Subcutaneous abdominal adipose tissue (tissue), 5 donors: ENCODE results near the gene FBXW12.

Source experiments
- H3K27ac ChIP-seq: one replicate; pipeline ENCODE4 v1.7.0; 2013; ENCODE audit warnings: low read depth, mild to moderate bottlenecking, inconsistent platforms, low read length, moderate library complexity
- H3K27me3 ChIP-seq, 5 donors: one replicate each; pipeline ENCODE4 v1.7.0; 2013; ENCODE audit warnings: low read length in 5 of 5, inconsistent platforms in 1 of 5; ENCODE audit not compliant: control insufficient read depth in 5 of 5, insufficient read depth in 4 of 5
- H3K36me3 ChIP-seq, 5 donors: one replicate each; pipeline ENCODE4 v1.7.0; 2013; ENCODE audit warnings: low read length in 5 of 5; ENCODE audit not compliant: control insufficient read depth in 5 of 5, insufficient read depth in 5 of 5
- H3K4me1 ChIP-seq, 5 donors: one replicate each; pipeline ENCODE4 v1.7.0; 2013; ENCODE audit warnings: low read length in 5 of 5, mild to moderate bottlenecking in 3 of 5, moderate library complexity in 1 of 5; ENCODE audit not compliant: control insufficient read depth in 5 of 5, insufficient read depth in 5 of 5
- H3K4me3 ChIP-seq, 5 donors: one replicate each; pipeline ENCODE4 v1.7.0; 2013; ENCODE audit warnings: low read length in 5 of 5, low read depth in 1 of 5
- H3K9ac ChIP-seq, 5 donors: one replicate each; pipeline ENCODE4 v1.7.0; 2013; ENCODE audit warnings: low read length in 5 of 5, mild to moderate bottlenecking in 4 of 5, moderate library complexity in 3 of 5
- H3K9me3 ChIP-seq, 5 donors: one replicate each; pipeline ENCODE4 v1.7.0; 2013; ENCODE audit warnings: low read length in 5 of 5; ENCODE audit not compliant: control insufficient read depth in 5 of 5
- donor health status: healthy.
- donor health status: healthy.
- donor health status: healthy.
- donor health status: healthy.
- donor health status: healthy.

Gene FBXW12

GRCh38 chr3:48372377-48372770 lies 355 bp downstream of the FBXW12 start:
- Histone ChIP-seq H3K9me3 (no peaks in the 10 kb centered on the region), H3K4me1 (no peaks in the 10 kb centered on the region), H3K36me3 (no peaks in the 10 kb centered on the region), H3K27me3 (no peaks in the 10 kb centered on the region), H3K27ac (no peak overlapping the region), H3K4me3 (no peak overlapping the region), H3K9ac (no peak overlapping the region)

GRCh38 chr3:48372862-48373435 lies 930 bp downstream of the FBXW12 start:
- H3K27ac ChIP-seq = no peak overlapping the region
- no peaks in the 10 kb centered on the region for H3K36me3 ChIP-seq
- no peak overlapping the region for H3K4me3 ChIP-seq
- no peaks in the 10 kb centered on the region for H3K4me1 ChIP-seq
- no peaks in the 10 kb centered on the region for H3K27me3 ChIP-seq
- no peak overlapping the region for H3K9ac ChIP-seq
- no peaks in the 10 kb centered on the region for H3K9me3 ChIP-seq

GRCh38 chr3:48387634-48388033 lies 15.6 kb downstream of the FBXW12 start:
- H3K4me1 ChIP-seq = no peaks in the 10 kb centered on the region
- H3K4me3 ChIP-seq = no peak overlapping the region
- H3K27me3 ChIP-seq = no peaks in the 10 kb centered on the region
- no peak overlapping the region for H3K9ac ChIP-seq
- H3K27ac ChIP-seq = no peak overlapping the region
- H3K9me3 ChIP-seq = no peaks in the 10 kb centered on the region
- H3K36me3 ChIP-seq = no peaks in the 10 kb centered on the region

DNA sequence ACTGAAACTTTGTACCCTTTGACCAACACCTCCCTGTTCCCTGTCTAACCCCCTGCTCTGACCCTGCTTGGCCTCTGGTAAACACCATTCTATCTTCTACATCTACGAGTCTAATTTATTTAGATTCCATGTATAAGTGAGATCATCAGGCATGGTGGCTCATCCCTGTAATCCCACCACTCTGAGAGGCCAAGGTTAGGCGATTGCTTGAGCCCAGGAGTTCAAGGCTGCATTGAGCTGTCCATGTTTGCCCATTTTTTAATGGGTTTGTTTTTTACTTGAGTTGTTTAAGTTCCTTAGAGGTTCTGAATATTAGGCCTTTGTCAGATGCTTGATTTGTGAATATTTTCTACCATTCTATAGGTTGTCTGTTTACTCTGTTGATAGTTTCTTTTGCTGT lies 16.9 kb downstream of the FBXW12 start:
- H3K9ac ChIP-seq = no peak overlapping the region
- H3K9me3 ChIP-seq = no peaks in the 10 kb centered on the region
- H3K36me3 ChIP-seq = no peaks in the 10 kb centered on the region
- H3K27ac ChIP-seq = no peak overlapping the region
- no peaks in the 10 kb centered on the region for H3K27me3 ChIP-seq
- no peak overlapping the region for H3K4me3 ChIP-seq
- H3K4me1 ChIP-seq = no peaks in the 10 kb centered on the region

DNA sequence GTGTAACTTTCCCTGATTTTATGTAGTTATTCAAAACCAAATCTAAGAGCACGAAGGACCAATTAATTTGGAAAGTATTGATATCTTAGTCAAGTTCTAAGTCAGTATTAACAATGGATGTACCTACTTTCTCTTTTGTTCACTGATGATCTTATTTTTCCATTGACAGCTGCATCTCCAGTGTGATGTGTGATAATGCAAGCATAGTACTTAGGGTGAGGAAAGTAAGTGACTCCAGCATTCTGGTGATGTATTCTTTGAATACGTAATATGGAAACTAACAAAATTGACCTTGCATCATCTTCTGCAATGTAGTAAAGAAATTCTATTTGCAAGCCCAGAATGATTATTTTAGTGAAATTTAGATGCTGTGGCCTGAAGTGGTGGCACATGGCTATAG lies 22.4 kb downstream of the FBXW12 start:
- H3K9ac ChIP-seq = no peak overlapping the region
- H3K36me3 ChIP-seq = no peaks in the 10 kb centered on the region
- H3K9me3 ChIP-seq = no peaks in the 10 kb centered on the region
- peaks cover 0 to 3% (median 0%) of the 10 kb centered on the region in 5 donors for H3K27me3 ChIP-seq
- H3K27ac ChIP-seq = no peak overlapping the region
- H3K4me3 ChIP-seq = no peak overlapping the region
- no peaks in the 10 kb centered on the region for H3K4me1 ChIP-seq

DNA sequence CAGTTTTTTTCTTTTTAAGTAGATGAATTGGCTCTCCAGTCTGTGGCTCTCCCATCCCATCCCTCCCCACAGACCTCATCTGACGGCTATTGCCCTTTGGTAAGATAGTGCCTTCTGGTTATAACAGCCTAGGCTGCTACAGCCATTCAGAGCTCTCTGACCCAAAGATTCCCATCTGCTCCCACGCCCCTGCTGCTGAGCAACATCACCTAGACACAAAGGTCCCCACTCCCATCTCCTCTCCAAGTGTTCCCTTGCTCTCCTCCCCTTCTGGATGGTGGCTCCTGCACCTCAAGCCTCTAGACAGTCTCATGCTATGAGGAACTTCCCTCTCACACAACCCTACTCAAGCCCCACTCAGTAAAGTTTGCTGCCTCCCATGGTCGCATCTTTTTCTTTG lies 23.7 kb downstream of the FBXW12 start:
- no peak overlapping the region for H3K27ac ChIP-seq
- no peaks in the 10 kb centered on the region for H3K9me3 ChIP-seq
- no peak overlapping the region for H3K4me3 ChIP-seq
- H3K9ac ChIP-seq = no peak overlapping the region
- H3K4me1 ChIP-seq = no peaks in the 10 kb centered on the region
- H3K27me3 ChIP-seq = peaks cover 0 to 3% (median 0%) of the 10 kb centered on the region in 5 donors
- no peaks in the 10 kb centered on the region for H3K36me3 ChIP-seq

GRCh38 chr3:48397767-48398681 lies 26.0 kb downstream of the FBXW12 start:
- no peaks in the 10 kb centered on the region for H3K9me3 ChIP-seq
- no peaks in the 10 kb centered on the region for H3K36me3 ChIP-seq
- H3K27me3 ChIP-seq = peaks cover 0 to 3% (median 0%) of the 10 kb centered on the region in 5 donors
- H3K27ac ChIP-seq = no peak overlapping the region
- H3K9ac ChIP-seq = no peak overlapping the region
- peaks cover 0 to 13% (median 8%) of the 10 kb centered on the region in 5 donors for H3K4me1 ChIP-seq
- no peak overlapping the region for H3K4me3 ChIP-seq

DNA sequence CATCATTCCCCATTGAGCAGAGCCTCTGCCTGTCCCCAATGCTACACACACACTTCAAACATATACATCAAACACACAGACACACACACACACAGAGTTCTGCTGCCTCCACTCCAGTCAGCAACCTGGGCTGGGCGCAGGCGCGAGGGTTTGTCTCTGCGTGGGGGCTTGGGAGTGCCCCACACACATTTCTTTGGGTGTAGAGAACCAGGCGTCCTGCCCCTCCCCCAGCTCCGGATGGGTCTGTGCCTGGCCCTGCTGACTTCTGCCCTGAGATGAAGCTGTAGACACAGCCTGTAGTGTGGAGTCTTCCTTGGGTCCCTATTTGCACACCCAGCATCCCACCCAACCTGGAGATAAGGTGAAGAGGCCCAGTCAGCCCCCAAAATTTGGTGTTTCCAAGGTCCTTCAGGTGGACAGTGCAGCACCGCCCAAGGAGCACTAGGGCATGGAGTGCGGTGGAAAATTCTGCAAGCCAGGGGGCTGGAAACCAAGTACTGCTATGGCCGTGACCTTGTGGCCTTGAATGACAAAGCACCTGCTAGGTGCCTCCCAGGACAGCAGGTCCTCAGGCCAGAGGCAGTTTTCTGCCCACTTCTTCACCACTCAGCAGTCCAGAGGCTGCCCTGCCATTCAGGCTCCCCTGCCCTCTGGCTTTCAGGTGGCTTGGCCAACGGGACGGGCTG lies 26.8 kb downstream of the FBXW12 start:
- H3K36me3 ChIP-seq = peaks cover 0 to 5% (median 4%) of the 10 kb centered on the region in 5 donors
- H3K4me3 ChIP-seq = no peak overlapping the region
- peaks cover 0 to 3% (median 0%) of the 10 kb centered on the region in 5 donors for H3K27me3 ChIP-seq
- H3K9me3 ChIP-seq = no peaks in the 10 kb centered on the region
- H3K27ac ChIP-seq = no peak overlapping the region
- H3K9ac ChIP-seq = no peak overlapping the region
- peaks cover 0 to 13% (median 8%) of the 10 kb centered on the region in 5 donors for H3K4me1 ChIP-seq

- Histone ChIP-seq H3K27ac (no peak overlapping the region), H3K9ac (no peak overlapping the region), H3K4me3 (no peak overlapping the region), H3K9me3 (no peaks in the 10 kb centered on the region), H3K4me1 (peaks cover 0 to 16% (median 8%) of the 10 kb centered on the region in 5 donors), H3K36me3 (peaks cover 0 to 12% (median 10%) of the 10 kb centered on the region in 5 donors), H3K27me3 (peaks cover 0 to 3% (median 0%) of the 10 kb centered on the region in 5 donors)
Observed at GRCh38 chr3:48399387-48400172, 27.6 kb downstream of the FBXW12 start.
